NCI-H446 treated with DMSO at 0.1 percent for 48 hours (cell line): ENCODE results near the gene TEX53.

Source experiments
- DNase-seq: peaks from one replicate; lab custom pipeline; 2025; lab: John Stamatoyannopoulos, UW

The TEX53 gene

GRCh38 chr9:114638404-114638803 is 19.2 kb downstream of the TEX53 start:
- DNase-seq, result no peak

GRCh38 chr9:114634387-114634786 is 23.2 kb downstream of the TEX53 start:
- no peak for DNase-seq

GRCh38 chr9:114633438-114634089 is 24.0 kb downstream of the TEX53 start:
- no peak for DNase-seq

- no peak for DNase-seq
Measured at GRCh38 chr9:114631166-114631565, 26.4 kb downstream of the TEX53 start.

- no peak for DNase-seq
Measured at GRCh38 chr9:114629563-114630090, 28.0 kb downstream of the TEX53 start.

GRCh38 chr9:114627553-114627952 is 30.1 kb downstream of the TEX53 start:
- DNase-seq, result no peak

- no peak for DNase-seq
Measured at GRCh38 chr9:114626415-114627020, 31.1 kb downstream of the TEX53 start.

- DNase-seq, result no peak
Measured at GRCh38 chr9:114624677-114625076, 32.9 kb downstream of the TEX53 start.

- no peak for DNase-seq
Measured at GRCh38 chr9:114621975-114622609, 35.5 kb downstream of the TEX53 start.

GRCh38 chr9:114621561-114621960 is 36.0 kb downstream of the TEX53 start:
- no peak for DNase-seq

GRCh38 chr9:114619191-114619761 is 38.3 kb downstream of the TEX53 start:
- DNase-seq, result no peak

- DNase-seq, result no peak
Measured at GRCh38 chr9:114616684-114617520, 40.7 kb downstream of the TEX53 start.

GRCh38 chr9:114614373-114614772 is 43.2 kb downstream of the TEX53 start:
- no peak for DNase-seq

- no peak for DNase-seq
Measured at GRCh38 chr9:114613919-114614318, 43.7 kb downstream of the TEX53 start.

- no peak for DNase-seq
Measured at GRCh38 chr9:114613087-114613486, 44.5 kb downstream of the TEX53 start.

- no peak for DNase-seq
Measured at GRCh38 chr9:114612272-114612923, 45.2 kb downstream of the TEX53 start.

- DNase-seq, result no peak
Measured at GRCh38 chr9:114611516-114612271, 45.9 kb downstream of the TEX53 start.

GRCh38 chr9:114608525-114608796 is 49.1 kb downstream of the TEX53 start:
- DNase-seq, result no peak

GRCh38 chr9:114607671-114608524 is 49.7 kb downstream of the TEX53 start:
- DNase-seq, result no peak

GRCh38 chr9:114606597-114607207 is 50.9 kb downstream of the TEX53 start:
- DNase-seq, result peak; percentile 74
